ENCODE measurements around the gene MTAP.

- TF ChIP-seq NR2F2 (IDR thresholded peaks at IDR 0.05) (no peak), CTCF (IDR thresholded peaks at IDR 0.05; ENCODE audit: low read depth, low read length, missing input control) (no peak), REST (IDR thresholded peaks at IDR 0.05) (no peak)
Observed at GRCh38 chr9:21931428-21931827, 129.0 kb downstream of the MTAP start.
